Right renal cortex interstitium (tissue), 3 donors: ENCODE measurements around the gene SMIM29. TPM values are rescaled to one million over a fixed set of nuclear protein-coding genes. Genes with fewer than 3 reads are reported as not detected.

Source experiments
- DNase-seq, 3 donors: peaks; one replicate each; pipeline ENCODE4 v3.0.0-alpha.2; 2013; ENCODE audit warnings: low read depth in 3 of 3, low spot score in 2 of 3
- polyA plus RNA-seq, 3 donors: library from polyadenylated mRNA; unstranded; fragments of 120-200 nt; gene quantifications; one replicate each; pipeline ENCODE4 v1.2.1, GENCODE V29; 2013; ENCODE audit not compliant: insufficient read length in 3 of 3

SMIM29 gene
- polyA plus RNA-seq = 10 to 100 TPM; 12.4 to 14.1 (median 13.3) TPM

- DNase-seq = peak; percentile 83 to 90 (median 84)
These were observed at the start of gene SMIM29 for GRCh38 chr6:34248727-34249468. TSS of gene SMIM29 (minus strand) at chr6:34249006. CDS start at chr6:34247791, 1,215 bp downstream.

- DNase-seq = no peak
These were observed 46.9 kb upstream of the SMIM29 start for GRCh38 chr6:34295721-34296120.

- DNase-seq = no peak
These were observed 44.1 kb upstream of the SMIM29 start for GRCh38 chr6:34292954-34293353.

- DNase-seq = no peak
These were observed 40.3 kb upstream of the SMIM29 start for GRCh38 chr6:34289137-34289536.

- no peak for DNase-seq
These were observed 39.8 kb upstream of the SMIM29 start for GRCh38 chr6:34288581-34288980.

GRCh38 chr6:34285448-34286164 is 36.8 kb upstream of the SMIM29 start:
- no peak for DNase-seq

GRCh38 chr6:34284563-34285447 is 36.0 kb upstream of the SMIM29 start:
- no peak for DNase-seq

- no peak for DNase-seq
These were observed 33.0 kb upstream of the SMIM29 start for GRCh38 chr6:34281702-34282334.

- DNase-seq = no peak
These were observed 31.4 kb upstream of the SMIM29 start for GRCh38 chr6:34280216-34280615.

GRCh38 chr6:34278833-34279232 is 30.0 kb upstream of the SMIM29 start:
- DNase-seq = no peak

- DNase-seq = no peak
These were observed 28.9 kb upstream of the SMIM29 start for GRCh38 chr6:34277763-34278112.

GRCh38 chr6:34276881-34277762 is 28.3 kb upstream of the SMIM29 start:
- DNase-seq = peak in 1 of 3 donors; percentile 7

- DNase-seq = no peak
These were observed 27.4 kb upstream of the SMIM29 start for GRCh38 chr6:34276191-34276590.

GRCh38 chr6:34275128-34275804 is 26.5 kb upstream of the SMIM29 start:
- no peak for DNase-seq

GRCh38 chr6:34274129-34274528 is 25.3 kb upstream of the SMIM29 start:
- no peak for DNase-seq

GRCh38 chr6:34273242-34273805 is 24.5 kb upstream of the SMIM29 start:
- DNase-seq = no peak

GRCh38 chr6:34272013-34272926 is 23.5 kb upstream of the SMIM29 start:
- no peak for DNase-seq
